HTERT RPE-1 (cell line): ENCODE data around the gene SGPL1.

Experiments
- in situ Hi-C: fragments of 300-500 bp; cut with MboI; formaldehyde crosslinking; loops from 4 replicates; pipeline ENCODE4 v1.14.3; 2020; ENCODE audit warnings: low sequenced_read_pairs

Gene SGPL1

DNA sequence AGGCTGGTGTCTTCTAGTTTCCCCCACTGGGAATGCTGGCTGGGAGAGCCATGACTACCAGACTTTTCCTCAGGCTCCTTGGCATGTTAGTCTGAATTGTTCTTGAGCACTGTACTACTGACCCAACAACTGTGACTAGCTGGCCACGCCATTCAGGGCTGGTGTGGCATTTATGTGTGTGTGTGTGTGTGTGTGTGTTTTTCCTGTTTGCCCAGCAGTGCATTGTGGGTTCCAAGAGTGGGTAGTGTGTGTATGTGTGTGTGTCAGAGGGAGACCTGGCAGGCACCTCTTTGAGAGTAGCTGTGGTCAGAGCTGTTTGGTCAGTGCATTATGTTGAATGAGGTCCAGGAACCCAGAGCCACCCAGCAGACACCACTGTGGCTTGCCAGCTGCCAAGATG lies 63.5 kb downstream of the SGPL1 start:
- in situ Hi-C loops: no loop called here

DNA sequence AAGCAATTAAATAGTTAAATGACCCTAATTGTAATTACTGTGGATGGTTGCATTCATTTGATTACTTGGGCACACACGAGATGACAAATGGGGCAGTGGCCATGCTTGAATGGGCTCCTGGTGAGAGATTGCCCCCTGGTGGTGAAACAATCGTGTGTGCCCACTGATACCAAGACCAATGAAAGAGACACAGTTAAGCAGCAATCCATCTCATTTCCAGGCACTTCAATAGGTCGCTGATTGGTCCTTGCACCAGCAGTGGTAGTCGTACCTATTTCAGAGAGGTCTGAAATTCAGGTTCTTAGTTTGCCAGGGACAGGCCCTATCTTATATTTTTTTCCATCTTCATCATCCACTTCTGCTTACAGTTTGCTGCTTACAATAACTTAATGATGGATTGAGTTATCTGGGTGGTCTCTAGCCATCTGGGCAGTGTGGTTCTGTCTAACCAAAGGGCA lies 64.4 kb downstream of the SGPL1 start:
- in situ Hi-C loops: no loop called here

DNA sequence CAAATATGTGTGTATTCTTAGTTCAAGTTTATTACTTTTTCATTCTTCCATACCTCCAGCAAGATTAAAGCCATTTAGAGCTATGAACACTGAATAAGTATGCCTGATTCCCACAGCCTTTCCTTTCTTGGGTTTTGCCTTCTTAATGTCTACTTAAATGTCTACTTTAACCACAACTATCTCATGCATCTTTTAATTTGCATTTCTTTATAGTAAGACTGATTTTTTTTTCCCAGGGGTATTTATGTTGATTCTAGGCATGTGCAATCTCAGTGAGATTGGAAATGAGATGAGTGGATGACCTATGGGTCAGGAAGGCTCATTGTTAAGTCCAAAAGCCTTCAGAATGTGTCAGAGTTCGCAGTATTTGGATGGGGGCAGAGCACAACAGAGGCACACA lies 69.0 kb downstream of the SGPL1 start:
- in situ Hi-C loops: no loop called here

DNA sequence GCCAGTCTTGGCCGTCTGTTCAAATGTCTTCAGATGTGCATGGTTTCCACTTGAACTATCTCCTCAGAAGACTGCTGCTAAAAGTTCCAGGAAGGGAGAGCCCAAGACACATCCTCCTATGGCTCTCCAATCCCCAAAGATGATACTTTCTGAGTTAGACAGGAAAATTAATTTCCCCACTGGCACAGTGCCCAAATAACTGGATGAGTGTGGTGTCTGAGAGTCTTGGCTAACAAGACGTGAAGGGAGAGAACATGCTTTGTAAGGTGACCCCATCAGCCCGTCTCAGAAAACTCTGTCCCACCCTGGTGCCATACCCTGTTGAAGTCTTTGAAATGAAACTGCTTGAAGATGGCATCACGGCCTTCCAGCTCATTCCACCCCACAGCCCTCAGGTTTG lies 69.7 kb downstream of the SGPL1 start:
- in situ Hi-C loops: no loop called here

DNA sequence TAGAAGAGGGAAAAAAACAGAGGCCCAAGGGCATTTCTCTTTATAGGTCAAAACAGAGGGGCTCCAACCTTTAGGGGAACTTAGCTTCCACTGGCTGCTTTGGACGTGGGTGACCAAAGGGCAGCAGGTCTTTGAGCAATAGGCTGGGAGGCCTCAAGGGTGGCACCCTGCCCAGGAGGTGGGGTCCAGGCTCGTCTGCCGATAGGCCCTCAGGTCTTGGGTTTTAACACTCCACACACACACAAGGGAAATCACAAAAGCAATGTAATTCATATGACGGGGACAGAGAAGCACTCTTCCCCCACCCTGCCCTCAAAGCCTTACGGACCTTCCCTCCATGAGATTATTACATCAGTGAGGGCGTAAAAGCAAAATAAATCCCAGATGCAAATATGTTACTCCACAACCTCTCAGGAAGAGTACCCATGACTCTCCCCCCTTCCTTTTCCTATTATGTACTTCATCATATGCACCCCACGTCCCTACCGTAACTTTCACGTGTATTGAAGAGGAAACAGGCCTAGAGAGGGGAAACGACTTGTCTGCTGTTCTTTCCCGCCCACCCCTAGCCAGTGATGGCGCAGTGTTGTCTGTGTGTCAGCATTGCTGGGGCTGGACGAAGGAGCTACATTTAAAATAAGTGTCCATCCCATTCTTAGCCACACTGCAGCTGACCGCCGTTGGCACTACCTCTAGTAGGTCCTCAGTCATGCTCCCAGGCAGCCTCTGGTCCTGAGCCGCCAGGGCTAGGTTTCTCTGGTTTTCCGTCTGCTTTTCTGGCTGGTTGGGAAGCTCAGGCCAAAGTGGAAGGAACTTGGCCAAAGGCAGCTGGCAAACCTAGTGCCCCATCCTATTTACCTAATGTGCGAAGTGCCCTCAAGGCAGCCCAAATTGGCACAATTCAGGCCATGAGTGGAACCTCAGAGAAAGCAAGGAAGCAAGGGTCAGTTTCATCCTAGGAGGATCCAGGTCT lies 70.5 kb downstream of the SGPL1 start:
- in situ Hi-C loops: no loop called here

DNA sequence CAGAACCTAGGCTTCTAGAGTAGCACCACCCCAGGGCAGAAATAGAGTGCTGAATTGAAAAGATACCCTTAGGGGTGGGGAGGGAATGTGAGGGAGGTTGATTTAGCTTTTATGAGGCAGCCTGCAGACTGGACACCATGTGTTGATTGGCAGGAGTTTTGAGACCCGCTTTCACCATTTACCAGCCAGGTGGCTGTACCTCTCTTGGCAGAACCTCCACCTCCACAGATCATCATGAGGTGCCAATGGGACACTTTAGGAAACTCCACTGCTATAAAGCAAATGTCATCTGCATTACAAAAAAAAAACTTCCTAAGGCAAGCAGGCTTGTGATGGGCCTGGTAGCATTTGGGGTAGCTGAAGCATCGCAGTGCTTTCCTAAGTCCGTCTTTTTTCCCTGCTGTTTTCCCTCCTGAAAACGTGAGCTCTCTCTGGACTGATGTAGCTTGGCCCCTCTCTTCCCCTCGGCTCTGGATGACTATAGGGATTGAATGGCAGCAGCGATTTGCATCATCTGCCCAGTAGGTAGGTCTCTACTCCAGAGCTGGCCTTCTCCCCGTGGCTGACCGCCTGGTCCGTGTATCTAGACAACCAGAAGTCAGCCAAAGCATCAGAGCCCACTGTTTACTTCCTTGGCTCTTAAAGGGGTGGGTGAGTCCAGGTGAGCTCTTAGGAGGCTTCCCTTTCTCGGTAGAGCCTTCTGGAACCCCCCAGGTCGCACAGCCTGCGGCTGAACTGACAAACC lies 71.3 kb downstream of the SGPL1 start:
- in situ Hi-C loops: no loop called here

DNA sequence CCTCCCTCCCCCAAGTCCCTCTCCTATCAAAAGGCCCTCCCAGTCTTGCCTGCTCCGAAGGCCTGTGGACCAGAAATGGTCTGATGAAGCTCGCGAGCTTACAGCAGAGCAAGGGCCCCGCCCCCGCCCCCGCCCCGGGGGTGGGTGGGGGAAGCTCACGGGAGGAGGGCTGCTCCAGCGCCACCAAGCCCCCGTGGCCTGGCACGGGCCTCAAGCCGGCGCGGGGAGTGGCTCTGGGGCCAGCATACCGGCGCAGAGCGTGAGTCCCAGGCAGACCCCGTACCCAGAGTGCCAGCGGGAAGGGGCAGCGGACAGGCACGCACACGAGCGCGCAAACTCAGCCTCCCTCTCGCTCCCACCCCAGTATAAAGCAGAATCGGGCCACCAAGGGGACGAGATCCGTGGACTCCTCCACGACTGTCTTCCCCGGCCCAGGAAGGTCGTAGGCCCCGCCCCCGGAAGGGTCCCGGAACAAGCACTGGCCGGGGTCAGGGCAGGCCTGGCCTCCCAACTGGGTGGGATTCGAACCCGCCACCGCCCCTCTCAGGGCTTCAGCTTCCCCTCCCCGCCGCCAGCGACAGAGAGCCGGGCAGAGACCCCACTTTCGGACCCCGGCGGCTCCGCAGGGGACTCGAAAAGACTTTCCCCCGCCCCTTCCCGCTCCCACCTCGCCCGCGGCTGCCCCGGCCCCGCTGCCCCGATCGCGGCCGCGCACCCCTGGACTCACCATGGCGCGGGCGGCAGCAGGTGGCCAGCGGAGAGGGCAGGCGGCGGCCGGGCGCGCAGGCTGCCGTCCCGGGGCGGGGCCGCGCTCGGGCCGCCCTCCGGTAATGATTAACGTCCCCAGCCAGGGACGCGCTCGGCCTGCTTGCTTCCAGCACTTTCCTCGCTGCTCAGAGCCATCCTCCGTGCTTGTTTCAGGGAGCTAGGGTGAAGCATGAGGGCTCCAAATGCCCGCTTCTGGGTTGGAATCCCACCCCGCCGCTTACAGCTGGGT lies 72.4 kb downstream of the SGPL1 start, which contains the start of gene PCBD1:
PCBD1 (minus strand) TSS at position 762 of the 997 bp plus-strand sequence; CDS start at position 730, 32 bp downstream.
- in situ Hi-C loops: no loop called here

DNA sequence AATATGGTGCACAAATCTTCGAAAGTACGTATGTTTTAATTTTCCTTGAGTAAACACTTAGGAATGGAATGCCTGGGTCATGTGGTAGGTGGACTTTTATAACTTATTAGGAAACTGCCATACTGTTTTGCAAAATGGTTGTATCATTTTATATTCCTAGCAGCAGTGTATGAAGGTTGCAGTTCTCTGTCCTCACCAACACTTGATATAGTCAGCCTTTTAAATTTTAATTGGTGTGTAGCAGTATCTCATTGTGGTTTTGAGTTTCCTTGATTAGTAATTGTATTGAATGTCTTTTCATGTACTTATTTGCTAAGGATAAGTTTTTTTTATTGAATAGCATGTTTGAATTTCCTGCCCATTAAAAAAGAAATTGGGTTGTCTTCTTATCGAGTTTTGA lies 73.5 kb downstream of the SGPL1 start:
- in situ Hi-C loops: no loop called here

DNA sequence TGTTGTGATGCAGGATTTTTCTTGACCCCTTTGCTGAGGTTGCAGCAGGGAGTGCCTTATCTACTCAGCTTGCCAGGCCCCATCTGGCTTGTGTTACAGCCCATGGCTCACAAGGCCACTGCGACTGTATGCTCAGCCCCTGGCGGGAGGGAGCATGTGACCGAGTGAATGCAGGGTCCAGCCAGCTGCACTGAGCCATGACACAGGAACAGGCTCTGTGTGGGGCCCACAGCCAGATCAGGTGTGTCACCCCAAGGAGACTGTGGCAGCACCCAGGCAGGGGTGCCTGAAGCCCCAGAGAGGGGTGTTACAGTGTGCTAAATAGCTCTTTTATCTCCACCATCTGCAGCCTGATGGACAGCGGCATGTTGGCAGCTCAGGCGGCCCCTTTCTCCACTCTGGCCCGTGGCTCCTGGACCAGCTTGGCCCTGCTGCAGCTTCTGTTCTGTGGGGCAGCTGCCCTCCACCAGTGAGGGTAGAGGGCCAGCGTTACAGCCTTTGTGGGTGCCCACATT lies 75.2 kb downstream of the SGPL1 start:
- in situ Hi-C loops: no loop called here

DNA sequence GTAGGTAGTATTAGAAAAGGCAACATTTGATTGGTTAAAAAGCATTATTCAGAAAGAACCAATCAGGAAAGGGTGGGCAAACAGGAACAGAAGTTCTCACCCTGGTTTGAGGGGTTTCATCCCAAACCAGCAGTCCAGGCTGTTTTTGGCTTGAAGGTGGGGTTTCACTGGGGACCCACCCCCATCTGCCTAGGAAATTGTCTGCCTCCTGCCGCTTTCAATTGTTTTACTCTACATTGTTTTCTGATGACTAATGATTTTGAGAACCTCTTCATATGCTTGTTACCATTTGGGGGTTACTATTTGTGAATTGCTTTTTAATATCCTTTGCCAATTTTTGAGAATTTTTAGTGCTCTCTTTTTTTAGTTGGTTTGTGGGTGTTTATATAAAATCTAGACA lies 75.9 kb downstream of the SGPL1 start:
- in situ Hi-C loops: no loop called here

DNA sequence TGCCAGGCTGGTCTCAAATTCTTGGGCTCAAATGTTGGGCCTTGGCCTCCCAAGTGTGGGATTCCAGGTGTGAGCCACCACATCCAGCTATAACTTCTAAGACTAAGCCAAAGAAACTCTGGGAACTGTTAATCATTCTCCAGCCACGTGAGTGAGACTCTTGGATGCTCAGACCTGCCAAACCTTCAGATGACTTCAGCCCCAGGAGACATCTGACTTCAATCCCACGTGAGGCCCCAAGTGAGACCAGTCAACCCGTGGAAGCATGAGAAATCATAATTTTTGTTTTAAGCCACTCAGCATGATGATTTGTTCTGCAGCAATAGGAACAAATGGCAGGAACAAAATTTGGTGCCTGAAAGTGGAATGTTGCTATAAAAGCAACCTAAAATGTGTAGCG lies 76.9 kb downstream of the SGPL1 start:
- in situ Hi-C loops: no loop called here

DNA sequence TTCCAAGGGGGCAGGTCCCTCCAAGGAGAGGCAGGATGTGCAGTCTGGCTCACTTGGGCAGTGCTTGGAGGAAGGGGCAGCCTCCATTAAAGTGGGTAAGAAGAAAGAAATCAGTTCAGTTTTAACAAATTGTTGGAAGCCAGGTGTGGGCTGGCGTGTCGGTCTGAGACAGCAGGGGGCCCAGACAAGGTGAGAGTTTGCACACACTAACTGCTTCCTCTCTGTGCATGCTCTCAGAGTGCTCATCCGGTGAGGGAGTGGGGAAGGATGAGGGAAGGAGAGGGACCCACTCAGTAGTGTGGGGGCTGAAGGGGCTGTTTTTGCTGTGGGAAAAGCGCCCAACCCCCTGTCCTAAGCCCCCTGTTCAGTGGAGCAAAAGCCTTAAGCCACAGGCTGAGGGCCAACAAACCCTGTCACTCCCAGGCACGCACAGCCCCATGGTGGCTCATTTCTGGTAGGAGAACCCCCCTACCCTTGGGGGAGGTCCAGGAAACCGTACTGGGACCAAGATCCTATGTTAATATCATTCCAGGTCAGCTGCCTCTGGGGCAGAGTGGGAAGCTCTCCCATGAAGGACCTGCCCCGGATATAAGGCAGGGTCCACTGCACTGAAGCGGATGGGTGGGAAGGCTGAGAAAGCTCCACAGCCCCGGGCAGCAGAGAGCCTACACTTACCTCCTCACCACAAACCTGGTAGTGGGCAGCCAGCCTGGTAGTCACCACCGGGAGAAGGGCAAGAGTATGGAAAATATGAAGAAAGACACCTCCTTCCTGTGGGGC lies 77.7 kb downstream of the SGPL1 start:
- in situ Hi-C loops: no loop called here

DNA sequence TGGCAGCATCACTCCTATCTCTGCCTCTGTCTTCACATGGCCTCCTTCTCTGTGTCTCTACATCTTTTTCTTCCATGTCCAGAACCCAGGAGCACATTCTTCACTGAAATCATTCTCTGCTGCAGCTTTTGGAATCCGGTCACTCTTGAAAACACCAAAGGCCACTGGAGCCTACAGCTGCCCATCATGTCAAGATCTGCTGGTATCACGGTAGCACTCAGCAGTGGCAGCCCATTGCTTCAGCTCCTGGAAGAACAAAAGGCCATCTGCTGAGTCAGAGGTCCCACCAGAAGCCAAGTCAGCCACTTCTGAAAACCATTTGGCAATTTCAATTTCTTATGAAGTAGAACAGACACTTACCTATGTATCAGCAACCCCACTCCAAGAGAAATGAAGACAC lies 78.7 kb downstream of the SGPL1 start:
- in situ Hi-C loops: no loop called here

DNA sequence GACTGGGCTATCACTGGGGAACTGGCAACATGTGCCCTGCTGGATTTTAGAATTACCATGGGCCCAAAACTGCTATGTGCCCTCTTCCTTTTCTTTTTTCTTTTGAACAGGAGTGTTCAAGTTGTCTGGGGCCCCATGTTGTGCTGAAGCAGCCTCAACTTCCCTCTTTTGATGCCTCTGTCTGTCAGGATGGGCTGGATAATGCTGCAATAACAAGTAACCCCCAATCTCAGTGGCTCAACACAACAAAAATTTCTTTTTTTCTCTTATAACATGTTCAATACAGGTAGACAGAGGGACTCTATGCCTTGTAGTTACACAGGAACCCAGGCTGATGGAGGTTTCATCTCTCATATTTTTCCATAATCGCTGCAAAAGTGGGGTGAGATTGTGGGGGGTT lies 80.8 kb downstream of the SGPL1 start:
- in situ Hi-C loops: no loop called here

DNA sequence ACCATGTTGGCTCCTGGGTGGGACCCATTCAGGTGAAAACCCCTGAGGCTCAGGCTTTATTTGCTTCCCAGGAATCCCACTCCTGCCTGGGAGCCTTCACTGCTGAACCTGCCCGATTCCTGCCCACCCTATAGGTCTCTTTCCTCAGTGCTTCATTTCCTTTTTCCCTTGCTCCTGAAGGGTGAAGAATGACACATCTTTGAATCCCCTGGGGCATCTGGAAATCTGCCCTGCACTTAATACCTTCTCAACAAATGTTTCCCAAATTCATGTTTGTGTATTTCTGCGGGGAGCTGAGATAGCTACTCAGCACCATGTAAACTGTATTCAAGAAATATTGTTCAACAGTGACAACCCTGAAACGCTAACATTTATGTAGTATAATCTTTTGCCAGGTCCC lies 82.9 kb downstream of the SGPL1 start:
- in situ Hi-C loops: no loop called here

DNA sequence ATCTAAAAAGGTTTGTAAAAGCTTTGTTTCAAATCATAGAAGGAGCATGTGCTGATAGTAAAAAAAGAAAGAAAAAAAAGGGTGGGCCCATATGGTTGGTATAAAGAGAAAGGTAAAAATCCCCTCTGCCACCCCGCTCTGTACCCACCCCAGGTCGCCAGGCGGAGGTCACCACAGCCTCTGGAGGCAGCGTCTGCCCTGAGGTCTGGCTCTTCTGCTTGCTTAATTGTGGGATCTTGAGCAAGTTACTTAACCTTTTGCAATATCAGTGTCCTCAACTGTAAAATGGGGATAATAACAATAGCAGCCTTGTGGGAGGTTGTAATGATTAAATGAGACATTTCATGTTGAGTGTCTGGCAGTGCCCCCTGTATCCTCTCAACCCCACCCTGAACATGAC lies 83.3 kb downstream of the SGPL1 start:
- in situ Hi-C loops: no loop called here

DNA sequence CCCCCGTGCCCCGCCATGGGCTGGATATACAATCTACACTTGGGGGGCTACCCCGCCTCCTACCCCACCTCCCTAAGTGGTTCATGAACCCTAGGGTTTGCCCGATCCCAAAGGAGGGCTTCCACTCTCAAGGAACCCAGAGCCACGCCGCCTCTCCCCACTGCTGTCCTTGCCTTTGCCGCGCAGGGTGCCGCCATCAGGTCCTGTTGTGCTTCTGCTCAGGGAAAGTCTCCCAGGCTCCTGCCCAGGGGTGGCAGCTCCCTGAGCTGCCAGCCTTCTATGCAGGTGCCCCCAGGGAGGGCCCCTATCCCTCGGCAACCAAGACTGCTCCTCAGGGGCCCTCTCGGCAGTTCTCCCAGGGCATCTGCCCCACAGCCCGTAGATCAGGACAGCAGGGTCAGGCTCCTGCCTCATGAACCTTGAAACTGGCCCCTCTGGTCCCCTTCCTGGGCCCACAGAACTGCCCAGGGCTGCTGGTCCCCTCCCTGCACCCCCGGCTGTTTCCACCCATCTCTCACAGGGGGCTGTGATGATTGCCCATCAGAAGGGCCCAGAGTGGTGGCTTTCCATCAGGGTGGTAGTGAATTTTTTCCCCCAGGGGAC lies 85.6 kb downstream of the SGPL1 start:
- in situ Hi-C loops: no loop called here

DNA sequence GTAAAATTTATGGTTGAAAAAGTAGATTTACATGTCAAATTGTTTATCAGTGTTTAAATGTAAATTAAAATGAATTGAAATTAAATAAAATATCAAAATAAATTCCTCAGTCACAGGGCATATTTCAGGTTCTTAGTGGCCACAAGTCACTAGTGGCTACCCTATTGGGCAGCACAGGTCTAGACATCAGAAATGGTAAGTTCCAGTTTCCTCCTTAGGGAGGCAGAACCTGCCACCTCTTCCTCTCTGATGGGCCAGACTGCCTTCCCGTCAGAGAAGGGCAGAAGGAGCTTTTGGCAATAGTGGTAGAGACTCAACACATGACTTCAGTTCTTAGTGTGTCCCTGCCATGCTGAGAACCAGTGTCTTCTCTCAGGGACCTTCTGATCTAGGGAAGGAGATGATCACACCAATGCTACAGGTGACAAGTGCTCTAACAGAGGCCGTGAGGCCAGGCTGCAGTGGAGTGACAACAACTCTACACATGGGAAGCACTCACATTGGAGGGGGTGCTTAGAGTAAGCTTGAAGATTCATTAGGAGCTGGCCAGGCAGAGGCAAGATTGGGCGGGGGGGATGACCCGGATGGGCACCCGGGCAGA lies 87.0 kb downstream of the SGPL1 start:
- in situ Hi-C loops: no loop called here
